ENCODE measurements around the gene ATP11A. TPM values are rescaled to one million over a fixed set of nuclear protein-coding genes. Genes with fewer than 3 reads are reported as not detected.
"Not testable (repeated sequence)": the region's sequence is repeated elsewhere in the genome, so short reads cannot be mapped to it uniquely, and the experiment has no call there.

ATP11A gene
- total RNA-seq, 2 donors from 2014 or later: 10.9 to 89.3 TPM

DNA sequence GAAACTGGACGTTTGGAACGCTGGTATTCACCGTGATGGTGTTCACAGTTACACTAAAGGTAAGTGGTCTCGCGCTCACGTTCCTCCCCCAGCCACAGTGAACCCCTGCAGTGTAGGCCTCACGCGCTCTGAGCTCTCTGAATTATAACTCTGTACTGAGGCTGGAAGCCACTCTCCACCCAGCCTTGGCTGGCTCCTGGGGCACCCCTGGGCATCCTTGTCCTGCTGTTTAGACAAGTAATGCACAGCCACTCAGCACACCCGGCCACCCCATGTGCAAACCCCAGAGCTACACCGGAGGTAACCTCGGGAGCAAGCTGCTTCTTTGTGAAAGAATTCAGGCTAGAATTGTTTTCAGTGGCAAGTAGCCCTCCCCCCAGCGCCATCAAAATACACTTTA lies 181.9 kb downstream of the ATP11A start:
- 95% methylated on average over 12 of the region's 12 CpGs for WGBS
- Histone ChIP-seq H3K36me3 (no peaks in the 10 kb centered on the region), H3K4me3 (no peak overlapping the region), H3K9me3 (no peaks in the 10 kb centered on the region), H3K4me1 (replicated peaks) (no peaks in the 10 kb centered on the region), H3K27me3 (replicated peaks; ENCODE audit: insufficient read depth) (no peaks in the 10 kb centered on the region), H3K27ac (no peak overlapping the region)
- intact Hi-C loops (cut with DNase I): loop anchor here (5.0 kb wide), 1 partner anchor 229 kb away; no protein-coding TSS in a partner anchor
- DNase-seq (ENCODE audit: low spot score): no peak
- TF ChIP-seq POLR2AphosphoS5 (IDR thresholded peaks at IDR 0.05) (no peak), POLR2A (IDR thresholded peaks at IDR 0.05) (no peak)
- TF ChIP-seq, protein P1, sequence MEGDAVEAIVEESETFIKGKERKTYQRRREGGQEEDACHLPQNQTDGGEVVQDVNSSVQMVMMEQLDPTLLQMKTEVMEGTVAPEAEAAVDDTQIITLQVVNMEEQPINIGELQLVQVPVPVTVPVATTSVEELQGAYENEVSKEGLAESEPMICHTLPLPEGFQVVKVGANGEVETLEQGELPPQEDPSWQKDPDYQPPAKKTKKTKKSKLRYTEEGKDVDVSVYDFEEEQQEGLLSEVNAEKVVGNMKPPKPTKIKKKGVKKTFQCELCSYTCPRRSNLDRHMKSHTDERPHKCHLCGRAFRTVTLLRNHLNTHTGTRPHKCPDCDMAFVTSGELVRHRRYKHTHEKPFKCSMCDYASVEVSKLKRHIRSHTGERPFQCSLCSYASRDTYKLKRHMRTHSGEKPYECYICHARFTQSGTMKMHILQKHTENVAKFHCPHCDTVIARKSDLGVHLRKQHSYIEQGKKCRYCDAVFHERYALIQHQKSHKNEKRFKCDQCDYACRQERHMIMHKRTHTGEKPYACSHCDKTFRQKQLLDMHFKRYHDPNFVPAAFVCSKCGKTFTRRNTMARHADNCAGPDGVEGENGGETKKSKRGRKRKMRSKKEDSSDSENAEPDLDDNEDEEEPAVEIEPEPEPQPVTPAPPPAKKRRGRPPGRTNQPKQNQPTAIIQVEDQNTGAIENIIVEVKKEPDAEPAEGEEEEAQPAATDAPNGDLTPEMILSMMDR (IDR thresholded peaks at IDR 0.05): no peak

DNA sequence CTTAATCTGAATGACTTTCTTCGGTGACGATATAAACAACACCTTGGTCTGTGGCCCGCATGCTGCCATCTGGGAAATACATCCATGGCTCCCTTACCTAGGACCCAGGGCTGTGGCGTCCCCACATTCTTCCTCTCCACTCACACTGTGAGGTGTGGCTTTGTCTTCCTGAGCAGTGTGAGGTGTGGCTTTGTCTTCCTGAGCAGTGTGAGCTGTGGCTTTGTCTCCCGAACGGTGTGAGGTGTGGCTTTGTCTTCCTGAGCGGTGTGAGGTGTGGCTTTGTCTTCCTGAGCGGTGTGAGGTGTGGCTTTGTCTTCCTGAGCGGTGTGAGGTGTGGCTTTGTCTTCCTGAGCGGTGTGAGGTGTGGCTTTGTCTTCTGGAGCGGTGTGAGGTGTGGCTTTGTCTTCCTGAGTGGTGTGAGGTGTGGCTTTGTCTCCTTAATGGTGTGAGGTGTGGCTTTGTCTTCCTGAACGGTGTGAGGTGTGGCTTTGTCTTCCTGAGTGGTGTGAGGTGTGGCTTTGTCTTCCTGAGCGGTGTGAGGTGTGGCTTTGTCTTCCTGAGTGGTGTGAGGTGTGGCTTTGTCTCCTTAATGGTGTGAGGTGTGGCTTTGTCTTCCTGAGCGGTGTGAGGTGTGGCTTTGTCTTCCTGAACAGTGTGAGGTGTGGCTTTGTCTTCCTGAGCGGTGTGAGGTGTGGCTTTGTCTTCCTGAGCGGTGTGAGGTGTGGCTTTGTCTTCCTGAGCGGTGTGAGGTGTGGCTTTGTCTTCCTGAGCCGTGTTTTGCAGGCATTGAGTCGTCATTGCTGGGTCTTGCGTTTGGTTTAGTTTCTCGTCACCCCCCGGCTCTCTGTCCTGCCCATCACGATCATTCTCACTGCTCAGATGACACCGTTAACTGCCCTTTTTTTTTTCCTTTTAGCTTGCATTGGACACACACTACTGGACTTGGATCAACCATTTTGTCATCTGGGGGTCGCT lies 183.1 kb downstream of the ATP11A start:
- H3K27me3 ChIP-seq (replicated peaks; ENCODE audit: insufficient read depth); H3K9me3 ChIP-seq; DNase-seq (ENCODE audit: low spot score); H3K4me3 ChIP-seq; H3K27ac ChIP-seq; H3K36me3 ChIP-seq; H3K4me1 ChIP-seq (replicated peaks): not testable (repeated sequence)
- intact Hi-C loops (cut with DNase I): loop anchor here (5.0 kb wide), 1 partner anchor 231 kb away; no protein-coding TSS in a partner anchor
- 62% methylated on average over 25 of the region's 25 CpGs for WGBS

DNA sequence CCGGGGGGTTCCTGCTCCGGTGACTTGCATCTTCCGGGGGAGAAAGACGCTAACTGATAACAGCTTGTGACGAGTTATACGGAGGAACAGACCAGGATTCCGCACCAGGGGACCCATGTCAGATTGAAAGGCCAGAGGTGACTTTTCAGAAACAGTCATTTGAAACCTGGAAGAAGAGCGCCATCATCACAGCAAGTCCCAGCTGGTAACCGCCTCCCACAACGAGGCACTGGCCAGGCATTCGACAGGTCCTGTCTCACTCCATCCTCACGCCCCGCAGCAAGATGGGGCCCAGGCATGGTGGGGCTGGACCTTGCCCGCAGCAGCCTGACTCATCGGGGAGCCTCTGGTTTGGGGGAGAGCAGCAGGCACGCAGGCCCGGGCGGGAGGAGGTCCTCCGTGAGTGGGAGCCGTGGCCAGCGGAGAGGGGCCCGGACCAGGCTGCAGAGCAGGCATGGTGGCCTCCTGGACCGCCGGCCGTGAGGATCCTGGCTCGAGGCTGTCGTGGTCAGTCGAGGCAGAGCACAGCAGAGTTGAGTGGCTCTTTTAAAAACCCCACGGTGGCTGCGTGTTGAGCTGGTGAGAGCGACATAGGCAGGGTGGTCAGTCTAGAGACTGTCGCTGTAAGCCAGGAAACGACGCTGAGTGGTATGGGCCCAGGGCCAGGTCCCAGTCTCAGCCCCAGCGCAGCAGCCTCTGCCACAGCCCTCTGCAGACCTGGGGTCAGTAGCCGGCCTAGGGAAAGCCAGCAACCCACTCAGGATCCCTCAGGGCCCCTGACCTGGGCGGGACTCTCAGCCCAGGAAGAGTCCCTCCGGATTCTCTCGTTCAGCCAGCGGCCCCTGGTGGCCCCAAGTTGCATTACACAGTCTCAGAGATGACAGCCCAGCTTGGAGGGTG lies 184.3 kb downstream of the ATP11A start:
- WGBS: 67% methylated on average over 40 of the region's 40 CpGs
- H3K9me3 ChIP-seq: no peaks in the 10 kb centered on the region
- no peaks in the 10 kb centered on the region for H3K27me3 ChIP-seq (replicated peaks; ENCODE audit: insufficient read depth)
- no peak overlapping the region for H3K27ac ChIP-seq
- no peaks in the 10 kb centered on the region for H3K4me1 ChIP-seq (replicated peaks)
- no peak overlapping the region for H3K4me3 ChIP-seq
- TF ChIP-seq, protein P1 (IDR thresholded peaks at IDR 0.05): peak; percentile 75 to 89 (median 84)
- no peak for TF ChIP-seq POLR2AphosphoS5 (IDR thresholded peaks at IDR 0.05)
- no peak for TF ChIP-seq POLR2A (IDR thresholded peaks at IDR 0.05)
- DNase-seq (ENCODE audit: low spot score): peak; percentile 59
- intact Hi-C loops (cut with DNase I): loop anchor here (5.0 kb wide), 1 partner anchor 232 kb away; no protein-coding TSS in a partner anchor
- no peaks in the 10 kb centered on the region for H3K36me3 ChIP-seq

DNA sequence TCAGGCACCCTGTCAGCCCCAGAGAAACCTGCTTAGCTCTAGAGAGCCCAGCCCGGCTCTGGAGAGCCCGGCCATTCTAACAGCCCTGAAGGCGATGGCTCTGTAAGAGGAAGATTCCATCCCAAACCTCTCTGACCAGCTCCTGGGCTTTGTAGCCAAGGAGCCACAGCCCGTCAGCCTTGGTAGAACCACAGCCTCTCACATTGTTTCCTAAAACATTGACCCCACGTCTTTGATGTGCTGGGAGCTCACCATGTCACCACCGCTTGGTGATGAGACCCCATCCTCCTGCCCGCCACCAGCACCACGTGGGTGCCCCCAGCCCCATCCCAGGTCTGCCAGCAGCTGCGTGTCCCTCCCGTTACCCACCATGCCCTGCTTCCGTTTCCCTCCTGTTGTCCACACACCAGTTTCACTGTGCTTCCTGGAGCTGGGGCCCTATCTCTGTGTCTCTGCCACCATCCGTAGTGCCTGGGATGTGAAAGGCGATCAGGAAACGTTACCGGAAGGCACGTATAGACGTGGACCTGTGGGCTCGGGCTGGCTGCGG lies 185.0 kb downstream of the ATP11A start:
- intact Hi-C loops (cut with DNase I): loop anchor here (5.0 kb wide), 1 partner anchor 233 kb away; no protein-coding TSS in a partner anchor
- H3K36me3 ChIP-seq: no peaks in the 10 kb centered on the region
- WGBS: 93% methylated on average over 16 of the region's 19 CpGs
- TF ChIP-seq POLR2A (IDR thresholded peaks at IDR 0.05) (no peak), POLR2AphosphoS5 (IDR thresholded peaks at IDR 0.05) (no peak)
- TF ChIP-seq, protein P1 (IDR thresholded peaks at IDR 0.05): no peak
- no peaks in the 10 kb centered on the region for H3K4me1 ChIP-seq (replicated peaks)
- H3K27ac ChIP-seq: no peak overlapping the region
- no peak overlapping the region for H3K4me3 ChIP-seq
- H3K9me3 ChIP-seq: no peaks in the 10 kb centered on the region
- no peaks in the 10 kb centered on the region for H3K27me3 ChIP-seq (replicated peaks; ENCODE audit: insufficient read depth)
- DNase-seq (ENCODE audit: low spot score): no peak

DNA sequence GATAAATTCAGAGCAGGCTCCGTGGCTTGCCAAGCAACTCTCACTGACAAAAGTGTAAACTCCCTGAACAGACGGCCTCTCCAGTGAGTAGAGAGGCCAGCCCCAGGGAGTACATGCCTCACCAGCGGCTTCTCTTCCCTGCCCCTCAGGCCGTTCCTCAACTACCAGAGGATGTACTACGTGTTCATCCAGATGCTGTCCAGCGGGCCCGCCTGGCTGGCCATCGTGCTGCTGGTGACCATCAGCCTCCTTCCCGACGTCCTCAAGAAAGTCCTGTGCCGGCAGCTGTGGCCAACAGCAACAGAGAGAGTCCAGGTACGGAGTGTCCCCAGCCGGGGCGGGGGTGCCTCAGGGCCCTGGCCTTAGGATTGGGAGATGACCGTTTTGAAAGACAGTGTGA lies 185.8 kb downstream of the ATP11A start:
- H3K4me3 ChIP-seq: no peak overlapping the region
- no peaks in the 10 kb centered on the region for H3K4me1 ChIP-seq (replicated peaks)
- H3K9me3 ChIP-seq: no peaks in the 10 kb centered on the region
- 86% methylated on average over 15 of the region's 15 CpGs for WGBS
- no peaks in the 10 kb centered on the region for H3K27me3 ChIP-seq (replicated peaks; ENCODE audit: insufficient read depth)
- intact Hi-C loops (cut with DNase I): no loop called here
- DNase-seq (ENCODE audit: low spot score): no peak
- H3K27ac ChIP-seq: no peak overlapping the region
- no peaks in the 10 kb centered on the region for H3K36me3 ChIP-seq
- TF ChIP-seq POLR2A (IDR thresholded peaks at IDR 0.05) (no peak), POLR2AphosphoS5 (IDR thresholded peaks at IDR 0.05) (no peak)
- TF ChIP-seq, protein P1 (IDR thresholded peaks at IDR 0.05): no peak
